HUDEP-2 (cell line): ENCODE measurements around the gene TIMM9.
"Not testable (repeated sequence)": the region's sequence is repeated elsewhere in the genome, so short reads cannot be mapped to it uniquely, and the experiment has no call there.

Experiments
- DNase-seq, 76 experiments: peaks; one replicate each; lab custom pipeline; 2025; ENCODE audit not compliant: unreplicated experiment in 76 of 76; lab: John Stamatoyannopoulos, UW

The TIMM9 gene, protein sequence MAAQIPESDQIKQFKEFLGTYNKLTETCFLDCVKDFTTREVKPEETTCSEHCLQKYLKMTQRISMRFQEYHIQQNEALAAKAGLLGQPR

DNA sequence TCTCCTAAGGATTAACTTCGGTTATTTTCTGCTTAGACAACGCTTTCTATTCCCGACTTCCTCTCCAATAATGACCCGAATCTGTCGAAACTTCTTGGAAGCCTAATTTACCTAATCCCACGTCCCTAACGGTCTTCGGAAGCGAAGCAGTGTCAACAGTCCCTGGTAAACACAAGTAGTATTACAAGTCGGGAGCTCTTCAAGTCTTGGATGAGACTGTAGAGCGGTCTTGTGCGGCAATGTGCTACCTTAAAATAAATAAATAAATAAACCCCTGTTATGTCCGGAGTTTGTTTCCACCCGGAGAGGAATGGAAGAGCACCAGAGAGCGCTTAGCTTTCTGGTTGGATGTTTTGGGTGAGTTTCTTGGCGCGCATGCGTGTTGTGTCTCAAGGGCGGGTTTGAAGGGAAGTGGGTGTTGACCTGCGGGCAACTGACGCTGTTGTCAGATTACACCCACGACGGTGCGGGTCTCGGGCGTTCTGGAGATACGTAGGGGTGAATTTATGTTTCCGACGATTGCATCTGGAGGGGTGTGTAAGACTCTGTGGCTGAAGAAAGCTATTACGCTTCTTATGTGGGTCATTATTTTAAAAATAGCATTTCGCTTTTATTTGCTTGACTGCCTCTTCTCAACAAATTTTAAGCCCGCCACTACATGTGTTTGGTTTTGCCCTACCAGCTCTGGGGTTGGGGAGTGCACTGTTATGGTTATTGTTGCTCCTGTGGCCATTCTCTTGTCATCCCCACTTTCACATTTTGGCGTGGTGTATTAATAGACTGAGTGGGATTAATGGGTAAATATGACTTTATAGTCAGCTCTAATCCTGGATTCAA is at the start of gene TIMM9, which contains the start of gene KIAA0586:
Gene TIMM9, minus strand, starts transcription at position 251 of the 837 bp plus-strand sequence. CDS start 15,586 bp downstream, outside the sequence.
Gene KIAA0586, plus strand, starts transcription at position 439 of the 837 bp plus-strand sequence. CDS start 546 bp downstream, outside the sequence.
- DNase-seq, result peak in 75 of 76 experiments; percentile 35 to 98 (median 94)

DNA sequence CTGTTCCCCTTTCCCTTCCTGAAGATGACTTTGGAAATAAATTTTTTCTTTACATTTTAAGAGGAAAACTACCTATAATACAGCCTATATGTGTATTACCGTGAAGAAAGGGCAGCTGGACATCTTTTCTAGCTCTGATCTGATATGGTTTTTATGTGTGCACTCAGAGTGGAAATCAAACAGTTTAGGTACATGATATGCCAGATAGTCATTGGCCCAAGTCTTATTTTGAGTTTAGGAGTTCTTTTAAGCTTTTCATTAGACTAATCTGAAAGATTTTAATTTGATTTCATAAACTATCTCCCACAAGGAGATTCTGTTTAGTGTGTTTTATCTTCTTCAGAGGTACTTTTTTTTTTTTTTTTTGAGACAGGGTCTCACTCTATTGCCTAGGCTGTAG is 49.0 kb upstream of the TIMM9 start:
- DNase-seq, result no peak

DNA sequence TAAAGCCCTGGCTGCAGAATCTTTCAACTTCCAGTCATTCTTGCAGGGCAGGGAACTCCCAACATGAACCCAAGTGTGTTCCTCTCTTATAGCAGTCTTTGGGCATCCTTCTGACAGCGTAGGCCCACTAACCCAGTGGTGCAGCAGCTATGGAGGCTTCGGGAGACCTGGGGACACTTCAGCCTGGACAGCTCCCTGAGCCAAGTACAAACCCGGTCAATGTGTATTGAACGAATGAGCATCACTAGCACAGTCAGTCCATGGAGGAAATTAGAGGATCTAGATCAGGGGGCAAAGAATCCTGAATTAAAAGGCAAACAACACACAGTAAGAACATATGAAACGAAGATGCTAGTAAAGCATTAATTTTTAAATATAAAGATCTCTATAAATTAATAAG is 42.0 kb upstream of the TIMM9 start:
- no peak for DNase-seq

DNA sequence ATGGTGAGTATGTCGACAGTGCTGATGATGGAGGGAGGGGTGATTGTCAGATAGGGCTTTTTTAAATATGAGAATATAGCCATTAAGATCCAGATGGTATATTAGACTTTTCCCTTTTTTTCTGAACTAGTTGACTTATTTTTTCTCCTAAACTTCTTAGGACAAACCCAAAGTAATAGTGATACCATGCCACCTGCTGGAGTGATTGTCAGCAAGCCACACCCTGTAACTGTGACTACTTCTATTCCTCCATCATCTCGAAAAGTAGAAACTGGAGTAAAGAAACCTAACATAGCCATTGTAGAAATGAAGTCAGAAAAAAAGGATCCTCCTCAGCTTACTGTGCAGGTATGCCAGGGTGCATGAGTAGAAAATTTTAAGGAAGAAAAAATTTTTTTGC is 40.2 kb upstream of the TIMM9 start:
- DNase-seq, result no peak

DNA sequence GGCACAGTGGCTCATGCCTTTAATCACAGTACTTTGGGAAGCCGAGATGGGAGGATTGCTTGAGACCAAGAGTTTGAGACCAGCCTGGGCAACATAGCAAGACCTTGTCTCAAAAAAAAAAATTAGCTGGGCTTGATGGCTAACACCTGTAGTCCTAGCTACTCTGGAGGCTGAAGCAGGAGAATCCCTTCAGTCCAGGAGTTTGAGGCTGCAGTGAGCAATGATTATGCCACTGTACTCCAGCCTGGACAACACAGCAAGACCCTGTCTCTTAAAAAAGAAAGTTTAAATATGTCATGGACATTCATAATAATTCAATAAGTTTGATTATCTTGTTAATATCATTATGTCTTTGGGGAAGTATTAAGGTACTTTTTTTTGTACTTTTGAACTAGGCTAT is 39.1 kb upstream of the TIMM9 start:
- DNase-seq, result no peak

DNA sequence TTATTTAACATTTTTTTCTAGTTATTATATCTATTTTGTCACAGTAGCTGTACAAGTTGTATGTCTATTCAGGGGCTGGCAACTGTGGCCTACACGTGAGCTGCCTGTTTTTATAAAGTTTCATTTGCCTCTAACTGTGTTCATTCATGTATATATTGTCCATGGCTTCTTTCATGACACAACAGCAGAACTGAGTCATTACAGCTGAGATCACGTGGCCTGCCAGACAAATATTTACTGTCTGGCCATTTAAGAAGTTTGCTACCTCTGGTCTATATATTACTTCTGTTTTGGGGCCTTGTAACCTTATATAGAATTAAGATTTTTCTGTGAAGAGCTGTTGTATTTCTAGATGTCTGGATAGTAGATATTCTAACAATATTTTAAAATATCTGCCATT is 38.1 kb upstream of the TIMM9 start:
- no peak for DNase-seq

DNA sequence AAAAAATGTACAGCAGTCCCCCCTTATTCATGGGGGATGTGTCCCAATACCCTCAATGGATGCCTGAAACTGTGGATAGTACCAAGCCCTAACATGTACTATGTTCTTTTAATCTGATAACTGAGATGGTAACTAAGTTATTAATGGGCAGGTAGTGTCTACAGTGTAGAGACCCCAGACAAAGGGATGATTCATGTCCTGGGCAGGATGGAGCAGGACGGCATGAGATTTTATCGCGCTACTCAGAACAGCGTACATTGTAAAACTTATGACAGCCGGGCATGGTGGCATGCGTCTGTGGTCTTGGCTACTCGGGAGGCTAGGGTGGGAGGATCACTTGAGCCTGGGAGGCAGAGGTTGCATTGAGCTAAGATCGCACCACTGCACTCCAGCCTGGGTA is 37.3 kb upstream of the TIMM9 start:
- DNase-seq, result no peak

DNA sequence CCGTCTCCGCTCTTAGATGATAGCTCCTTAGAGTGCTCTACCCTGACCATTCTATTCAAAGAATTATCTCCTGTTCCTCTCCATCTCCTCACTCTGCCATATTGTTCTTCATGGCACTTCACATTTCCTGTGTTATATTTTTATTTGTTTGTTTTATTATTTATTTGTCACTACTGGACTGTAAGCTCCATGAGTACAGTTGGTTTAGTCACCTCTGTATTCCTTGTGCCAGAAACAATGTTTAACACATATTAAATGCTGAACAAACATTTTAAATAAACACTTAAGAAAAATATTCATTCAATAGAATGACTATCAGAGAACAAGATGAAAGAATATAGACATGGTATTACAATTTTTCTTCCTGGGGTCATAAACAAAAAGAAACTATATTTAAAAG is 35.8 kb upstream of the TIMM9 start:
- DNase-seq, result no peak

DNA sequence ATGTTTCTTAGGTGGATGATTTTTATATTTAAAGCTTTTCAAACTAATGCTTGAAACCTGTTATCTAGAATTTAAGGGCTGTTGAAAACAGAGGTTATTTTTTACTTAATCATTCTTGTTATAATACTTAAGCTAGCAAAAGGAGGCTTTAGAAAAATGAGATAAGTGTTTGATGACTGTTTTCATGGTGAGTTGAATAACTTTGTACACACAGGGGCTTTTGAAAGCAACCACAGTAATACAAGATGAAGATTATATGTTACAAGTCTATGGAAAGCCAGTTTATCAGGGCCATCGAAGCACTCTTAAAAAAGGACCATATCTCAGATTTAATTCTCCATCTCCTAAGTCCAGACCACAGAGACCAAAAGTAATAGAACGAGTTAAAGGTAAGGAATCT is 33.4 kb upstream of the TIMM9 start:
- DNase-seq, result no peak

DNA sequence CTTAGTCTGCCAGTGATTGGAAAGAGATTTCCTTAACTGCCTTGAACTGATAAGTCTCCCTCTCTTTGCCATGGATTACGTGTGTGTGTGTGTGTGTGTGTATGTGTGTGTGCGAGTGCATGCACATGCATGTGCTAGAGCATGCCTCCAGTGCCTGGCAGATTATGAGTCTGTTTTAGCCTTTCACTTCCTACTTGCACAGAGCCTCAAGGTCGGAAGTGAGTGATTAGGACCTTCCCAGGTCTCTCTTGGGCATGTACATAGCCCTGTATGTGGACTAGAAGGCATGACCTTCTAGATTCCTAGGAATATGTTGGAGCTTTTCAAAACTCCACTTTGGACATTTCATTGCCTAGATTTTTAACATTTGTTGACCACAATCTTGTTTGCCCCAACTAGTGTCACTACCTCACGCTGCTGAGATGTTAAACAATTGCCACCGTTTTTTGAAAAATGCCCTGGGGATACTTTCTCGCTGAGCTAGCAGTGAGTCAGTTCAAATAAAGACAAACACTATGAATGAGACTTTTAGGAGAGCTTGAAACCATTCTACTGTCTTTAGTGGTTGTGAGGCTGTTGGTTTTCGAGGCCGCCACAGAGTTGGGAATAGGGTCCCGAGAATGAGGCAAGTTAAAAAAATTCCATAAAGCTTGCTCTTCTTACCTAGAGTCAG is 28.4 kb upstream of the TIMM9 start:
- no peak for DNase-seq

DNA sequence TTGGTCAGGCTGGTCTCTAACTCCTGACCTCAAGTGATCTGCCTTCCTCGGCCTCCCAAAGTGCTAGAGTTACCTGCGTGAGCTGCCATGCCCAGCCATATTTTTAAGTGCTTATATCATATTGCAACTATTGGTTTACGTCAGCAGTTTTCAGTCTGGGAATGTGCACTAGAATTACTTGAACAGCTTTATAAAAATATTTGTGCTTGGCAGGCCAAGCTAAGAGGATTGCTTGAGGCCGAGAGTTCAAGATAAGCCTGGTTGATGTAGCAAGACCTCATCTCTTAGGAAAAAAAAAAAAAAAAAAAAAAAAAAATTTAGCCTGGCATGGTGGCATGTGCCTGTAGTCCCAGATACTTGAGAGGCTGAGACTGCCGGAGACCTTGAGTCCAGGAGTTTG is 17.3 kb upstream of the TIMM9 start:
- DNase-seq, result no peak

DNA sequence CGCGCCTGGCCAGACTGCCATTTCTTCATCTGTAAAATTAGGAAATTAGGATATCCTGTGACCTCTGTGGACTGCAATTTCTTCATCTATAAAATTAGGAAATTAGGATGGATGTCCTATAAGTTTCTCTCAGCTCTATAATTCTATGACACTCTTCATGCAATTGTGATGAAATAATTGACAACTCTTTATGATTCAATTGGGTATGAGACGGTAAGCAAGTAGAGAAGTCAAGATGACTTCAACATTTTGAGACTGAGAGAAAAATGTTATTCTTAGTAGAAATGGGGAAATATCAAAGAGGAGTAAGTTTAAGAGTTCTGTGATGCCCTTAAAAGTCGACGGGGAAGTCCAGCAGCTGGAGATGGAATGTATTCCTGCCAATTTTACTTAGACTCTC is 12.1 kb upstream of the TIMM9 start:
- DNase-seq, result no peak

DNA sequence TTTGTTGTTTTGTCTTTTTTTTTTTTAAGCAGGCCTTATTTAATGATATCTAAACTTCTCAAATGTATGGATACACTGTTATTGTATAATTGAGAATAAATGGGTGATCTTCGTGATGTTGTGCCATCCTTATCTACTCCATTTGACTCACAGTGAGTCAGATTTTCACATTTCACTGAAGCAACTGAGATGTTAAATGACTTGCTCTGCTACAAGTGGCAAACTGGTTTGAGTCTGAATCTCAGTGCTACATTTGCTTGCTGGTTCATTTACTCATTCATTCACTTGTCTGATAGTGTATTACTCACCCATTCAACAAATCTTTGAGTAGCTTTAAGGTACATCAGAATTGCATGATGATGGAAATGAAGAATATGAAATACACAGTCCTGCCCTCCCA is 2.8 kb upstream of the TIMM9 start:
- DNase-seq, result peak in 12 of 76 experiments; percentile 4 to 42 (median 16)

DNA sequence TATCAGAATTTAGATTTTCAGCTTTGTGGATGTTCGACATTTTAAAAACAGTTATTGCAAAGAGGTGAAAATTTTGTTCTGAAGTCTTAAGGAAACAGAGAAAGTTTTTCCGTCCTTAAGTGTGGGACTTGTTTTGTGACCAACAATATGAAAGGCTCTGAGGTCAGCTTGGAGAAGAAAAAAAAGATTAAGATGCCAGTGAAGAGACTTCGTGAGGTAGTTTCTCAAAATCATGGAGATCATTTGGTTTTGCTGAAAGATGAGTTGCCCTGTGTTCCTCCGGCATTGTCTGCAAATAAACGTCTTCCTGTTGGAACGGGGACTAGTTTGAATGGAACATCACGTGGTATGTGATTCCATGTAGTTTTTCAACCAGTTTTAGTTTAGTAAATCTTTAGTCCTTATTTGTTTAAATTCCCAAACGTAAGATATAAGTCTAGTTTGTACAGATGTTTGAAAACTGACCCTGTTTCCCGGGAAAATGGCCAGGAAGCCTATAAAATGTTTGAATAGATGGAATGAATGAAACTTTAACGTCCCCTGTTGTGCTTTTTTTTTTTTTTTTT is 870 bp upstream of the TIMM9 start:
- peak in 47 of 76 experiments; percentile 1 to 58 (median 28) for DNase-seq

DNA sequence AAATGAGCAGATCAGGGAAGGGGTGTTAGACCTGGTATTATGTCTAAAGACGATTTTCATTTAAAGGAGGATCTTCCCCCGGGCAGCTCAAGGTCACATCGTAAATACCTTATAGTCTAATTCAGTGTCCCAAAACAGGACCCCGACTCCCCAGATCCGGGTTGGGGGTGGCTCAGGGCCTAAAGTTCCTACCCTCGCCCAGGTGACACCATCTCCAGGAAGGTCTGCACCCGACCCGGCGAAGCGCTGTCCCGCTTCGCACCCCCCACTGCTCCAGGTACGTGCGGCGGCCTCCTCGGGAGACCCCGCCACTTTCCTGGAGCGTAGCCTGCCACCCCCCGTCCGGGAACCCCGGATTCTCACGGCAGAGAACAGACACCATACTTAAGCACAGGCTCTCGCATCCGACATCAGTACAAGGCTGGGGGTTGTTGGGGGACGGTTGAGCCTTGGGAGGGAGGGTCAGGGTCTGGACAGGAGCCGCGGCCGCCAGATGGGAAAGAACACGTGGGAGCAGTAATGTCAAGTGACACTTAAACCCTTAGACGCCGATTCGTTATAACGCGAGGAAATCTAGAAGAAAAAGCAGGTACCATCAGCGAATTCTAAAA is 556 bp downstream of the TIMM9 start:
- peak in 68 of 76 experiments; percentile 5 to 77 (median 46) for DNase-seq

DNA sequence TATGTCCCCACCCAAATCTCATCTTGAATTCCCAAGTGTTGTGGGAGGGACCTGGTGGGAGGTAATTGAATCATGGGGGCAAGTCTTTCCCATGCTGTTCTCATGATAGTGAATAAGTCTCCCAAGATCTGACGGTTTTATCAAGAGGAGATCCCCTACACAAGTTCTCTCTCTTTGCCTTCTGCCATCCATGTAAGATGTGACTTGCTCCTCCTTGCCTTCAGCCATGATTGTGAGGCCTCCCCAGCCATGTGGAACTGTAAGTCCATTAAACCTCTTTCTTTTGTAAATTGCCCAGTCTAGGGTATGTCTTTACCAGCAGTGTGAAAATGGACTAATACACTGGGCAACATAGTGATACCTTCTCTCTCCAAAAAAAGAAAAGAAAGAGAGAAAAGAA is 10.4 kb downstream of the TIMM9 start:
- DNase-seq, result not testable (repeated sequence)

DNA sequence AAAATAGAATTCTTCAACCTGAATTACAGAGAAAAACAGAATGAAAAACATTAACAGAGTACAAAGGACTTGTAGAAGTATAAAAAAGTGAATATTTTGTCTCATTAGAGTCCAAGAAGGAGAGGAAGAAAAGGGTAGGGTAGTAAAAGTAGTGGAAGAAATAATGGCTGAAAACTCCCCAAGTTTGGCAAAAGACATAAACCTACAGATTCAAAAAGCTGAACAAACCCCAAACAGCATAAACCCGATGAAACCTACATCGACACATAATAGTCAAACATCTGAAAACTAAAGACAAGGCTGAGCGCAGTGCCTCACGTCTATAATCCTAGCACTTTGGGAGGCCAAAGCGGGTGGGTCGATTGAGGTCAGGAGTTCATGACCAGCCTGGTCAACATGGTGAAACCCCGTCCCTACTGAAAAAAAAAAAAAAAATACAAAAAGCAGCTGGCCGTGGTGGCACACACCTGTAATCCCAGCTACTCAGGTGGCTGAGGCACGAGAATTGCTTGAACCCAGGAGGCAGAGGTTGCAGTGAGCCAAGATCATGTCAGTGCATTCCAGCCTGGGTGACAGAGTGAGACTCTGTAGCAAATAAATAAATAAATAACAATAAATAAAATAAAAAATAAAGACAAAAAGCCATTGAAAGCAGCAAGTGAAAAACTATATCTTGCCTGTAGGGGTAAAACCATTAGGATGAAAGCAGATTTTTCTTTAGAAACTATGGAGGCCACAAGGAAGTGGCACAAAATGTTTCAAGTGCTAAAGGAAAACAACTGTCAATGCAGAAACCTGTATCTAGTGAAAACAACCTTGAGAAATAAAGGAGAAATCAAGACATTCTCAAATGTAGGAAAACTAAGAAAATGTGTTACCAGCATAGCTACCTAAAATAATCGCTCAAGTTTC is 11.4 kb downstream of the TIMM9 start:
- DNase-seq, result no peak

DNA sequence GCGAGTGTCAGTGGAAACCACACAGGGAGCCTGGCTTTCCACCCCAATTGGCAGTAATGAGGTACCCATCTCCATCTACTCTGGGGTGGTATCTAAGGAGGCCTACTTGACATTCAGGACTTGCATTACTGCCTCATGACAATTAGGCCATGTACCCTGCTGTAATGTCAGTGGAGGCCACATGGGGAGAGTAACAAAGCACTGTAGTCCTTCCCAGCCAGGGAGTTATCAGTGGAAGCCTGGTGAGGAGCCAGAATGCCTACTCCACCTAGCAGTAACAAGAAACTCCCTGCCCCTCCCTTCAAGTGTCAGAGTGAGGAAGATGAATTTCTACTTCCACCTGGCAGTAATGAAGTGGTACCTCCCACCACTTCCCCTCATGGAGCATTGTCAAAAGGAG is 12.5 kb downstream of the TIMM9 start:
- peak in 71 of 76 experiments; percentile 15 to 80 (median 54) for DNase-seq

DNA sequence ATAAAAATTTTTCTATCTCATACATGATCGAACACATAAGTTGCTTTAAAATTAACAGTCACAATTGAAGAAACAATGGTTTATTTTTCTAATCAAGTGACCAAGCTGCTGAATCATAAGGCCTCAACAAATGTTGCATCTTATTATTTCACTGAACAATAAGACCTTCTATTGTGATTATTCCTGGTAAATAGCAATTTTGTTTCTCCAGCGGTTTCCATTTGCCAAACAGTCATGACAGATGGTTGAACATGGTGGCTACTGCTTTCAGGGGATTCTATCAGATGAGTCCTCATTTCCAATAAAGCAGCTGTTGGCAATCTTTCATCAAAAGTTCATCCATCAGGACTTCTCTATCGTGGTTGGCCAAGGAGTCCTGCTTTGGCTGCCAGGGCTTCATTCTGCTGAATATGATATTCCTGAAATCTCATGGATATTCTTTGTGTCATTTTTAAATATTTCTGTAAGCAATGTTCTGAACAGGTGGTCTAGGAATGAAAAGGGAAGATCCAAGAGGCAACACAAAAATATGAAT is 18.6 kb downstream of the TIMM9 start:
- no peak for DNase-seq

DNA sequence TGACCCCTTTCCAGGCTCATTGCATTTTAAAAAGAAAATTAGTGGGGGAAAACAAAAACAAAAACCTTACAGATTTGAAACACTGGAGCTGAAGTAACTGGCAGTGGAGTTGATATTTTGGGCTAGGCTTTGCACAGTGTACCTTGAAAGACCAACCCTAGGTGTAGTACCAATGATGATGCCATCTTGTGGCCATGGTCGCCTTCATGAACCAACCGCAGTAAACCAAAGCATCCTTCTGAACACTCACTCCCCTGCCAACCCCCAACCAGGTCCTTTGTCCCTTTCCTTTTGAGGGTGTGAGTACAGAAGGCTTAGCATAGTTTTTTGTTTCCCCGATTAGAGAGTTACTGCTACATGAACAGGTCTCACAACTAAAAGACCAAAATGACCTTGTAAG is 25.7 kb downstream of the TIMM9 start:
- DNase-seq, result no peak
